CD14-positive monocyte (primary cell): ENCODE measurements around the gene CACNA1C. TPM values are rescaled to one million over a fixed set of nuclear protein-coding genes. Genes with fewer than 3 reads are reported as not detected.

ENCODE experiments used
- DNase-seq, 3 donors: peaks; one replicate each; pipeline ENCODE4 v3.0.0-alpha.2; 2011 to 2022
- H2AFZ ChIP-seq: 2 replicates; pipeline ENCODE4 v1.6.0; 2012; ENCODE audit warnings: mild to moderate bottlenecking, low read depth, low read length, inconsistent platforms; ENCODE audit not compliant: insufficient read depth, poor library complexity, severe bottlenecking
- H3K27ac ChIP-seq, 2 donors: 1 replicate in 1 of 2; 2 replicates in 1 of 2; pipeline ENCODE4 v1.5.1; 2012 to 2013; ENCODE audit warnings: low read length in 2 of 2, control low read depth in 1 of 2, inconsistent platforms in 1 of 2, low read depth in 1 of 2, mild to moderate bottlenecking in 1 of 2
- H3K27me3 ChIP-seq, 2 donors: one replicate each; pipeline versions ENCODE4 v1.6.0 to v1.6.1; 2011 to 2013; ENCODE audit warnings: low read length in 2 of 2; ENCODE audit not compliant: control insufficient read depth in 2 of 2, insufficient read depth in 2 of 2
- H3K36me3 ChIP-seq, 2 donors: replicated peaks in 1 of 2; 1 replicate in 1 of 2; 2 replicates in 1 of 2; pipeline versions ENCODE4 v1.5.1 to v1.6.1; 2012 to 2013; ENCODE audit warnings: low read length in 2 of 2, control low read depth in 1 of 2, inconsistent platforms in 1 of 2, mild to moderate bottlenecking in 1 of 2; ENCODE audit not compliant: insufficient read depth in 2 of 2, control insufficient read depth in 1 of 2
- H3K4me1 ChIP-seq, 2 donors: 1 replicate in 1 of 2; 2 replicates in 1 of 2; pipeline versions ENCODE4 v1.5.1 to v1.6.1; 2012 to 2013; ENCODE audit warnings: low read length in 2 of 2, control low read depth in 1 of 2, inconsistent platforms in 1 of 2, mild to moderate bottlenecking in 1 of 2, moderate library complexity in 1 of 2; ENCODE audit not compliant: insufficient read depth in 2 of 2, control insufficient read depth in 1 of 2
- H3K4me2 ChIP-seq: replicated peaks from 2 replicates; pipeline ENCODE3; 2012; ENCODE audit warnings: low read length, moderate library complexity, mild to moderate bottlenecking; ENCODE audit not compliant: poor library complexity, severe bottlenecking; ENCODE audit errors: extremely low read depth
- H3K4me3 ChIP-seq, 3 experiments: fragments of 200-600 bp in 1 of 3; sonication (generic) in 1 of 3; replicated peaks in 1 of 3; 1 replicate in 2 of 3; 2 replicates in 1 of 3; pipeline ENCODE4 v1.5.1; 2011 to 2013; ENCODE audit warnings: low read length in 3 of 3, mild to moderate bottlenecking in 3 of 3, control low read depth in 2 of 3, low read depth in 2 of 3, inconsistent platforms in 1 of 3, moderate library complexity in 1 of 3
- H3K79me2 ChIP-seq: 2 replicates; pipeline ENCODE4 v1.6.0; 2012; ENCODE audit warnings: mild to moderate bottlenecking, control low read depth, inconsistent platforms, low read length, moderate library complexity; ENCODE audit not compliant: insufficient read depth
- H3K9ac ChIP-seq: 2 replicates; pipeline ENCODE4 v1.6.0; 2017; ENCODE audit warnings: low read length, mild to moderate bottlenecking; ENCODE audit not compliant: insufficient read depth, poor library complexity, severe bottlenecking
- H3K9me3 ChIP-seq, 2 donors: replicated peaks in 1 of 2; 1 replicate in 1 of 2; 2 replicates in 1 of 2; pipeline versions ENCODE4 v1.5.1 to v1.6.1; 2012 to 2013; ENCODE audit warnings: low read length in 2 of 2, control low read depth in 1 of 2; ENCODE audit not compliant: control insufficient read depth in 1 of 2, insufficient read depth in 1 of 2
- H4K20me1 ChIP-seq: 2 replicates; pipeline ENCODE4 v1.6.0; 2012; ENCODE audit warnings: mild to moderate bottlenecking, low read length, control low read depth, moderate library complexity; ENCODE audit not compliant: insufficient read depth
- H3K27ac Mint-ChIP-seq, 7 donors: one replicate each; pipeline ENCODE4 v1.8.0; 2020; ENCODE audit warnings: mild to moderate bottlenecking in 7 of 7, mixed read lengths in 7 of 7, moderate library complexity in 6 of 7, inconsistent platforms in 2 of 7
- H3K27me3 Mint-ChIP-seq, 3 donors: one replicate each; pipeline ENCODE4 v1.8.0; 2021 to 2022; ENCODE audit warnings: low read depth in 3 of 3, mild to moderate bottlenecking in 3 of 3, mixed read lengths in 3 of 3, moderate library complexity in 3 of 3, inconsistent platforms in 1 of 3
- H3K36me3 Mint-ChIP-seq, 2 donors: one replicate each; pipeline ENCODE4 v1.8.0; 2020; ENCODE audit warnings: mixed read lengths in 2 of 2, inconsistent platforms in 1 of 2, mild to moderate bottlenecking in 1 of 2
- H3K4me1 Mint-ChIP-seq: one replicate; pipeline ENCODE4 v1.8.0; 2020; ENCODE audit warnings: mild to moderate bottlenecking, mixed read lengths
- H3K4me3 Mint-ChIP-seq, 2 donors: one replicate each; pipeline ENCODE4 v1.8.0; 2020; ENCODE audit warnings: mild to moderate bottlenecking in 2 of 2, mixed read lengths in 2 of 2, moderate library complexity in 1 of 2
- H3K9me3 Mint-ChIP-seq, 7 donors: one replicate each; pipeline ENCODE4 v1.8.0; 2020 to 2022; ENCODE audit warnings: mixed read lengths in 7 of 7, mild to moderate bottlenecking in 6 of 7, moderate library complexity in 6 of 7, inconsistent platforms in 2 of 7
- WGBS: methylation state at CpG from one replicate; pipeline ENCODE4 v1.1.5; 2013; ENCODE audit warnings: missing lambda C conversion rate; ENCODE audit not compliant: insufficient coverage; 5-methylcytosine and 5-hydroxymethylcytosine counted together
- intact Hi-C, 2 donors: fragments of 100-400 bp; cut with micrococcal nuclease; formaldehyde crosslinking; loops; one replicate each; pipeline versions ENCODE4 v1.15.0 to v1.15.1; 2023
- polyA plus RNA-seq, 3 donors: library from polyadenylated mRNA; depleted of rRNA in 1 of 3; unstranded in 2 of 3; stranded (reverse) in 1 of 3; fragments of 300-500 nt in 2 of 3; fragments of >200 nt in 1 of 3; fragmentation: Illumina TruSeq in 2 of 3; gene quantifications; 1 replicate in 2 of 3; 2 replicates in 1 of 3; pipeline ENCODE4 v1.2.3, GENCODE V29; 2012 to 2021
- TF ChIP-seq, protein P1 (sequence below): fragments of 200-600 bp; IDR thresholded peaks from one replicate; pipeline ENCODE4 v1.8.0; 2022; ENCODE audit warnings: antibody characterized with exemption, mild to moderate bottlenecking

The CACNA1C gene
- polyA plus RNA-seq, 3 donors, result not detected

DNA sequence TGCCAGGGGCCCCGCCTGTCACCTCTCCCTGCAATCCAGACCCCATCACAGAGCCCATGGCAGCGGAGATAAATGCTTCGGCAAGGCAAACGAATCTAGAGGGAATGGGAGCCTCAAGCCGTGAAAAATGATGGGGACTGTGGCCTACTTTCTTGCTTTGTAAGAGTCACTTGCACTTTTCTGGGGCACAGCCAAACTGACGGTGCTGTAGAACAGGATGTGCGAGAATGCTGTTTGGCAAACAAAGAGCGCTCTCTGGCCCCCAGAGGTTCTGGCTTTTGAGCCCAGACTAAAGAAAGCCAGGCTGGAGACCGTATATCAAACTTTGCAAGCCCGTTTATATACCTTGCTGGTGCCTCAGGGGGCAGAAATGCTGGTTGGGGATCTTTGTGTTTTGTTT, 108.7 kb downstream of the CACNA1C start:
- Mint-ChIP-seq H3K4me3 (no peak overlapping the region), H3K4me1 (no peaks in the 10 kb centered on the region), H3K9me3 (peaks cover 0 to 5% (median 0%) of the 10 kb centered on the region in 7 donors), H3K36me3 (no peaks in the 10 kb centered on the region), H3K27me3 (peaks cover 4 to 7% (median 5%) of the 10 kb centered on the region in 3 donors), H3K27ac (no peak overlapping the region)
- Histone ChIP-seq H3K9ac (no peak overlapping the region), H3K4me1 (no peaks in the 10 kb centered on the region), H3K27ac (no peak overlapping the region), H2AFZ (no peak overlapping the region), H3K9me3 (peaks cover 0 to under 1% of the 10 kb centered on the region in 2 donors), H3K36me3 (no peaks in the 10 kb centered on the region), H4K20me1 (no peaks in the 10 kb centered on the region), H3K27me3 (no peaks in the 10 kb centered on the region), H3K4me2 (no peak overlapping the region), H3K4me3 (no peak overlapping the region), H3K79me2 (no peaks in the 10 kb centered on the region)
- TF ChIP-seq, protein P1, sequence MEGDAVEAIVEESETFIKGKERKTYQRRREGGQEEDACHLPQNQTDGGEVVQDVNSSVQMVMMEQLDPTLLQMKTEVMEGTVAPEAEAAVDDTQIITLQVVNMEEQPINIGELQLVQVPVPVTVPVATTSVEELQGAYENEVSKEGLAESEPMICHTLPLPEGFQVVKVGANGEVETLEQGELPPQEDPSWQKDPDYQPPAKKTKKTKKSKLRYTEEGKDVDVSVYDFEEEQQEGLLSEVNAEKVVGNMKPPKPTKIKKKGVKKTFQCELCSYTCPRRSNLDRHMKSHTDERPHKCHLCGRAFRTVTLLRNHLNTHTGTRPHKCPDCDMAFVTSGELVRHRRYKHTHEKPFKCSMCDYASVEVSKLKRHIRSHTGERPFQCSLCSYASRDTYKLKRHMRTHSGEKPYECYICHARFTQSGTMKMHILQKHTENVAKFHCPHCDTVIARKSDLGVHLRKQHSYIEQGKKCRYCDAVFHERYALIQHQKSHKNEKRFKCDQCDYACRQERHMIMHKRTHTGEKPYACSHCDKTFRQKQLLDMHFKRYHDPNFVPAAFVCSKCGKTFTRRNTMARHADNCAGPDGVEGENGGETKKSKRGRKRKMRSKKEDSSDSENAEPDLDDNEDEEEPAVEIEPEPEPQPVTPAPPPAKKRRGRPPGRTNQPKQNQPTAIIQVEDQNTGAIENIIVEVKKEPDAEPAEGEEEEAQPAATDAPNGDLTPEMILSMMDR, result no peak
- WGBS, result 92% methylated on average over 8 of the region's 10 CpGs
- intact Hi-C loops, result no loop called here
- DNase-seq, result no peak

DNA sequence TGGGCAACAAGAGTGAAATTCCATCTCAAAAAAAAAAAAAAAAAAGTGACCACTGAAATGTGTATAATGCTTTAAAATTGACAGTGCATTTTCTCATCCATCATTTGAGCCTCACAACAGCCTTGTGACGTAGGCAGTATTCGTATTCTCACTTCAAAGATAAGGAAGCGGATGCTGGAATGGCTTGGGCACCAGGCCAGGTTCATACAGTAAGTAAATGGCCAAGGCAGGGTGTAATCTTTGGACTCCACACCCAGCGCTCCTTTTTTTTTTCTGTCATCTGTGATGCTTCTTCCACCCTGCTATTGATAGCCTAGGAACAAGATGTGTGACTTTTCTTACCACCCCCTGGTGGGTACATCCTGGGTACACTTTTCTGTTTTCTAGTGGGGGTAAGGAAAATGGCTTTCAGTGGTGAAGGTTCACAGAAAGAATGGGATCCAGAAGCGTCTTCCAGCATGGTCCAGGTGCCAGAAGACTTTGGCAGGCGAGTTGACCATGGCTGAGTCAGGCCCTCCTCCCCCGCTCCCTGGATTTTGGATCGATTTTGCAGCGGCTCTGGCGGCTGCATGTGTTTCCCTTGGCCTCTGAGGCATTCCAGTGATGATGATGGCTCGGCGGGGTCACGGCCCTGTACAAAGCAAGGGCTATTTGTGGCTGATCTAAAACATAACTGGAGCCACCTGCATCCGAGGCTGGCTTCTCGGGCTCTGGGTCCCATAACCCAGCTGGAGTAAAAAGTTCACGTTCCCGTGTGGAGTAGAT, 110.6 kb downstream of the CACNA1C start:
- H3K36me3 Mint-ChIP-seq, result no peaks in the 10 kb centered on the region
- no peak overlapping the region for H3K9ac ChIP-seq
- H3K27ac Mint-ChIP-seq, result no peak overlapping the region
- WGBS, result 94% methylated on average over 14 of the region's 17 CpGs
- no peak overlapping the region for H3K27ac ChIP-seq
- peaks cover 5 to 7% (median 7%) of the 10 kb centered on the region in 3 donors for H3K27me3 Mint-ChIP-seq
- no peaks in the 10 kb centered on the region for H4K20me1 ChIP-seq
- intact Hi-C loops, result no loop called here
- DNase-seq, result no peak
- H3K4me2 ChIP-seq, result no peak overlapping the region
- no peak overlapping the region for H2AFZ ChIP-seq
- H3K4me3 ChIP-seq, result no peak overlapping the region
- no peaks in the 10 kb centered on the region for H3K4me1 ChIP-seq
- peaks cover 4 to 16% of the 10 kb centered on the region in 2 donors for H3K9me3 ChIP-seq
- no peak overlapping the region for H3K4me3 Mint-ChIP-seq
- no peaks in the 10 kb centered on the region for H3K79me2 ChIP-seq
- H3K27me3 ChIP-seq, result no peaks in the 10 kb centered on the region
- TF ChIP-seq, protein P1, result no peak
- H3K4me1 Mint-ChIP-seq, result no peaks in the 10 kb centered on the region
- peaks cover 3 to 17% (median 11%) of the 10 kb centered on the region in 7 donors for H3K9me3 Mint-ChIP-seq
- no peaks in the 10 kb centered on the region for H3K36me3 ChIP-seq
